HG03378 (cell line): ENCODE results near the gene METTL23.

Experiments used
- ATAC-seq: cut with Tn5 transposase; IDR thresholded peaks from one replicate; pipeline ENCODE4 v1.9.1; 2021; ENCODE audit warnings: mild to moderate bottlenecking, moderate library complexity; ENCODE audit not compliant: unreplicated experiment

The METTL23 gene

DNA sequence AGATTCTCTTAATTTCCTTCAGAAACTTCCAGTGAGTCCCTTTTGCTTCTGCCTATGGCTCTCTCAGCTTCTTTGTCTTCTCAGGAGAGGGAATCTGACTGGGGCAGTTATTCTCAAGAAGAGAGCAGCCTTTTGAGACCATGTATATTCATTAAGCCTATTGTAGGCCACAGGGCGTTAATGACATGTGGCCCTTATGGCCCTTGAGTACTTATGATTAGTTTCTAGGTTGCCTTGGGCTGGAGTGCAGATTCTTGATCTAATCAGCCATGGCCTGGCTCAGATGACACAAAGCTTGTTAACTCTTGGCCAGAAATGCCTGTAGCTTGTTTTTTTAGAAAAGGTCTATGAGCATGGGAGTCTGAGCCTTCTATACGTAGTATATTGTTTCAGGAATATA is 28.6 kb downstream of the METTL23 start:
- no peak for ATAC-seq

DNA sequence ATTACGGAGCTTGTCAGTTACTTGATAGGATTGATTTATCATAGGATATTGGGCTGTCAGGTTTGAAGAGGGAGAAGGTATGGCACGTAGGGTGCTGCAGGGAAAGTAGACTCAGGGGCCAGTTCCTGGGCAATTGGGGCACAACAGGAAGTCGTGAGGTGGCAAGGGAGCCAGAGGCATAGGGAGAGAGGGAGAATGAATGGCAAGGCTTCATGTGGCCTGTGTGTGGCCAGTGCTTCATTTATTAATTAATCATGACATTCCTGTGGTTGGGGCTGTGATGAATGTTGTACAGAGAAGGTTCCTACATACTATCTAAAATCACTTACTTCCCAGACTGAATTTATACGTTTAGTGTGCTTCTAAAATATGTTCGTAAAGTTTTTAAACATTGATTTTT is 30.6 kb downstream of the METTL23 start:
- no peak for ATAC-seq

DNA sequence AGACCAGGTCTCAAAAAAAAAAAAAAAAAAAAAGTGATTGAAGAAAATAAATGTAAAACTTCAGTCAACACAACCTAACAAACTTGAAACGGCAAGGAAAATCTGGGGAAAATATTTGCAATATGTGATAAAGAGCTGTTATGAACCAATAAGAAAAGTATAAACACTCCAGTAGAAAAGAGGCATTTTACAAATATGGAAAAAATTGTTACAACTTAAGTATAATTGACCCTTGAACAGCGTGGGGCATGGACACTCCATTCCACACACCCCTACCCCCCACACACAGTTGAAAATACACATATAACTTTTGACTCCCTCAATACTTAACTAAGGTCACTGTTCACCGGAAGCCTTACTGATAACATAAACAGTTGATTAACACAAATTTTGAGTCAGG is 31.9 kb downstream of the METTL23 start:
- no peak for ATAC-seq

DNA sequence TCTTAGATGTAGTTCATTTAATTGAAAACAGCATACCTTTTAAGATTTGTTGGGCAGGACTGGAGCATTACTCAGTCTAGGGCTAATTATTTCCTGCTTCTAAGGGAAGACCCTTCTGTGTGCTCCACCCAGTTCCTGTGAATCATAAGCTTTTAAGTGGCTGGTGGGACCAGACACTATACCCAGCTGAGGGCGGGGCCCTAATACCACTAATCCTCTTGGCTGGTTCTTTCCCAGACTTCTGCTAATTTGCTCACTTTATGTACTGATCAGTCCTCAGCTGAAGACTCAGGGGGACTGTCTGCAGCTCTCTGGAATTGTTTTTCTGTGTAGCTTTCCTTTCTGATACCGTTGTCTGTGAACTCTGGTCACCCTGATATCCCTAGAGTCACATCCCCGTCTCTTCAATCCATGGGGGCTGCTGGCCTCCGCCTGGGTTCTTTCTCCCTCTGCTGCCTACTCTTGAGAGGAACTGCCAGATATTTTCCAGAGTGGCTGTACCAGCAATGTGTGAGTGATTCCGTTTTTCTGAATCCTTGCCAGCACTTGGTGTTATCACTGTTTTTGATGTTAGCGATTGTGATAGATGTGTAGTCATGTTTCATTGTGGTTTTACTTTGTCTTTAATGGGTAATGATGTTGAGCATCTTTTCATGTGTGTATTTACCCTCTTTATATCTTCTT is 46.3 kb downstream of the METTL23 start:
- ATAC-seq = no peak

DNA sequence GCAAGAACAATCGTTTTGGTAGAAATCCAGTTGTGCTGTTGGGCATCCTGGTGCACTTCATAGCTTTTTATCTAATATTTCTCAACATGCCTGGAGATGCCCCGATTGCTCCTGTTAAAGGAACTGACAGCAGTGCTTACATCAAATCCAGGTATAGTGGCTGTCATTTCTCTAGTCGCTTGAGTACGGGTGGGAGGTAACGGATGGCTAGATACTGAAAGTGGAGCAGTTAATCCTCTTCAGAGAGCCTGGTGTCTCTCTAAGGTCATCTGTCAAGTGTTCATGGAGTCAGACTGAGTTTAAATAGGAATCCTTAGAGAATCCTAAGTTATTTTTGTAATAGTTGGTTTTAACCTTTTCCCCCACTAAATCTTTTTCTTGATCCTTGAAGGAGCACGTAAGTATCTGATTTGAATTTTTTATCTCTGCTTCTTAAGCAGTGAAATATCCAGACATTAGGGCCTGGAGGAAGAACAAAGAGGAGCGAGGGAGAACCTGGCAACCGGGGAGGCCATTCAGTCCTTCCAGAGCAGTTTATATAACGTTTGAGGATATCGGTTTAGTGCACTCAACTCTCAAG is 48.5 kb downstream of the METTL23 start:
- no peak for ATAC-seq

DNA sequence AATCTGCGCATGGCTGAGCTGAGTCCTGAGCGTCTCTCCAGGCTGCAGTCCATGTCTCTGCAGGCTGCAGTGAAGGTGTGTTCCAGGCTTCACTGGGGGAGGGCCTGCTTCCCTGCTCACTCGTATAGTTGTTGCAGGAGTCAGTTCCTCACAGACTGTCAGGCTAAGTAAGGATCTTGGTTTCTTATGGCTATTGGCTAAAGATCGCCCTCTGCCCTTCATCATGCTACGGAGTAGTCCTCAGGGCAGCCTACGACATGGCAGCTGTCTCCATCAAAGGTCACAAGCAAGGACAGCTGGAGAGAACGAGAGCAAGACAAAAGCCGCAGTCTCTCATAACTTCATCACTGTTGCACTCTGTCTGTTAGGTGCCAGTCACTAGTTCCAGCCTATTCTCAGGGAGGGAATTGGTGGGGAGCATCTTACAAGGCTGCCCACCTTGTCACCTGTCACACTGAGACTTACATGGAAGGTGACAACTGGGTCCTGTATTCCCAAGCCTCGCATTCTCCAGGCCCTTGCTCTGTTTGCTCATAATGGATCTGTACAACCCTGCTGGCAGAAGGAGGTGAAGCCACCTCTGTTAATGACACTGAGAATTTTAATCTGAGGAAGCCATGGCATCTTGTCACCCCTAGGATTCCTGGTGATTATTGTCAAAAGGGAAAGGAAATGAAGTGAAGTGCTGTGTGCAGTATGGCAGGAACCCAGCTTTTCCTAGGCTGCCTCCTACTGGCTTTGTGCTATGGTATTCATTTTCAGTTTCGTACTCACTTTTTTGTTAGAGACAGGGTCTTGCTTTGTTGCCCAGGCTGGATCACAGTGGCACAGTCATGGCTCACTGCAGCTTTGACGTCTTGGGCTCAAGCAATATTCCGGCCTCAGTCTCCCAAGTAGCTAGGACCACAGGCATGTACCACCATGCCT is 54.7 kb downstream of the METTL23 start:
- no peak for ATAC-seq

DNA sequence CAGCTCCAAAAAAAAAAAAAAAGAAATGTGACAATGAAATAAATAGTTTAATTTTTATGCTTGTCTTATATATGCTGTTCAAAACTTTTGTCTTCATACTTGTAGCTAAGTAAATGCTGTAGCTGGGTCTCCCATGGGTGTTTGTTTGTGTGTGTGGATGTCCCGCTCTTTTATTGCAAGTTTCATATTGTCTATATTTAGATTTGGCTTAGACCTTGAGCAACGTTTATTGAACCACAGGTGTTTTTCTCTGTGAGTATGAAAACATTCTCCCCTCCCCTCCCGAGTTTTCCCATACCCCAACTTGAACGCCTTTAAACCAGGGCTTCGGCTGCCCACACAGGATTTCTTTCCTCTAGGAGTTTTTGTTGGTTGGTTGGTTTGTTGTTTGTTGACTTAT is 56.5 kb downstream of the METTL23 start:
- no peak for ATAC-seq
